Natural killer cell (primary cell): Measurements from ENCODE around the gene UCHL5. TPM values are rescaled to one million over a fixed set of nuclear protein-coding genes. Genes with fewer than 3 reads are reported as not detected.

Source experiments
- ATAC-seq, 3 donors: fragments of 150-1000 bp in 2 of 3; fragments of 200-7000 bp in 1 of 3; cut with Tn5 transposase; 1 replicate in 1 of 3; 2 replicates in 2 of 3; pipeline ENCODE4 v1.10.0; 2021; ENCODE audit warnings: mild to moderate bottlenecking in 2 of 3, moderate library complexity in 2 of 3
- DNase-seq, 2 donors: peaks; one replicate each; pipeline versions ENCODE4 v3.0.0 to v3.0.0-alpha.2; 2013 to 2021; ENCODE audit warnings: mixed read lengths in 1 of 2
- H3K27ac ChIP-seq: one replicate; pipeline ENCODE4 v1.5.1; 2013; ENCODE audit warnings: mild to moderate bottlenecking, low read length
- H3K27me3 ChIP-seq: one replicate; pipeline ENCODE4 v1.6.1; 2013; ENCODE audit warnings: low read length; ENCODE audit not compliant: control insufficient read depth, insufficient read depth
- H3K36me3 ChIP-seq: one replicate; pipeline ENCODE4 v1.6.1; 2013; ENCODE audit warnings: low read length; ENCODE audit not compliant: control insufficient read depth, insufficient read depth
- H3K4me1 ChIP-seq: one replicate; pipeline ENCODE4 v1.6.1; 2013; ENCODE audit warnings: low read length; ENCODE audit not compliant: control insufficient read depth, insufficient read depth
- H3K4me3 ChIP-seq: one replicate; pipeline ENCODE4 v1.5.1; 2013; ENCODE audit warnings: low read length
- H3K9me3 ChIP-seq: one replicate; pipeline ENCODE4 v1.6.1; 2013; ENCODE audit warnings: low read length; ENCODE audit not compliant: control insufficient read depth, insufficient read depth
- H3K27ac Mint-ChIP-seq, 2 donors: one replicate each; pipeline ENCODE4 v1.8.0; 2022; ENCODE audit warnings: mild to moderate bottlenecking in 2 of 2, mixed read lengths in 2 of 2, moderate library complexity in 1 of 2
- H3K27me3 Mint-ChIP-seq, 2 donors: one replicate each; pipeline ENCODE4 v1.8.0; 2022; ENCODE audit warnings: low read depth in 2 of 2, mixed read lengths in 2 of 2
- H3K36me3 Mint-ChIP-seq: one replicate; pipeline ENCODE4 v1.8.0; 2022; ENCODE audit warnings: mixed read lengths
- H3K4me1 Mint-ChIP-seq, 2 donors: one replicate each; pipeline ENCODE4 v1.8.0; 2022; ENCODE audit warnings: mixed read lengths in 2 of 2
- H3K4me3 Mint-ChIP-seq: one replicate; pipeline ENCODE4 v1.8.0; 2022; ENCODE audit warnings: mild to moderate bottlenecking, moderate library complexity, mixed read lengths
- H3K9me3 Mint-ChIP-seq, 2 donors: one replicate each; pipeline ENCODE4 v1.8.0; 2022; ENCODE audit warnings: mixed read lengths in 2 of 2
- CTCF ChIP-seq: fragments of 200-600 bp; IDR thresholded peaks from one replicate; pipeline ENCODE4 v1.8.0; 2022; ENCODE audit warnings: antibody characterized with exemption
- WGBS: methylation state at CpG from one replicate; pipeline ENCODE4 v1.1.7; 2013; ENCODE audit warnings: missing lambda C conversion rate; ENCODE audit not compliant: insufficient coverage; 5-methylcytosine and 5-hydroxymethylcytosine counted together
- intact Hi-C: fragments of 100-400 bp; cut with micrococcal nuclease; formaldehyde crosslinking; loops from one replicate; pipeline ENCODE4 v1.14.2; 2022
- total RNA-seq, 4 donors: library from RNA; stranded (reverse); fragments of 120-200 nt in 1 of 4; gene quantifications; one replicate each; pipeline versions ENCODE4 v1.2.3 to v1.2.4, GENCODE V29; 2013 to 2022

The UCHL5 gene
- total RNA-seq, 3 donors from 2014 or later (not counting 1 experiment from before 2014, with no cell fraction given): 44.3 to 53.9 (median 51.9) TPM

GRCh38 chr1:192973988-192974387 is 85.2 kb downstream of the UCHL5 start:
- ATAC-seq: no peak
- Histone ChIP-seq H3K9me3 (no peaks in the 10 kb centered on the region), H3K27me3 (no peaks in the 10 kb centered on the region), H3K4me3 (no peak overlapping the region), H3K4me1 (no peaks in the 10 kb centered on the region), H3K27ac (no peak overlapping the region), H3K36me3 (no peaks in the 10 kb centered on the region)
- no peaks in the 10 kb centered on the region for H3K36me3 Mint-ChIP-seq
- no peak overlapping the region for H3K27ac Mint-ChIP-seq
- no peak overlapping the region for H3K4me3 Mint-ChIP-seq
- intact Hi-C loops: no loop called here
- no peaks in the 10 kb centered on the region for H3K27me3 Mint-ChIP-seq
- no peak for DNase-seq
- H3K4me1 Mint-ChIP-seq: no peaks in the 10 kb centered on the region
- WGBS: 96% methylated on average over 2 of the region's 2 CpGs
- H3K9me3 Mint-ChIP-seq: no peaks in the 10 kb centered on the region
- no peak for TF ChIP-seq CTCF

- H3K27ac Mint-ChIP-seq: no peak overlapping the region
- H3K27me3 Mint-ChIP-seq: no peaks in the 10 kb centered on the region
- Histone ChIP-seq H3K27ac (no peak overlapping the region), H3K27me3 (no peaks in the 10 kb centered on the region), H3K9me3 (no peaks in the 10 kb centered on the region), H3K4me3 (no peak overlapping the region), H3K4me1 (no peaks in the 10 kb centered on the region), H3K36me3 (no peaks in the 10 kb centered on the region)
- TF ChIP-seq CTCF: no peak
- H3K4me1 Mint-ChIP-seq: no peaks in the 10 kb centered on the region
- no peaks in the 10 kb centered on the region for H3K9me3 Mint-ChIP-seq
- intact Hi-C loops: no loop called here
- WGBS: no CpG with 5 or more reads among the region's 1 CpG
- ATAC-seq (no peak), DNase-seq (no peak)
- no peak overlapping the region for H3K4me3 Mint-ChIP-seq
- H3K36me3 Mint-ChIP-seq: no peaks in the 10 kb centered on the region
These were observed 86.0 kb downstream of the UCHL5 start for GRCh38 chr1:192973202-192973601.

GRCh38 chr1:192969091-192969490 is 90.1 kb downstream of the UCHL5 start:
- H3K4me3 ChIP-seq: no peak overlapping the region
- Mint-ChIP-seq H3K27me3 (no peaks in the 10 kb centered on the region), H3K9me3 (no peaks in the 10 kb centered on the region), H3K36me3 (no peaks in the 10 kb centered on the region), H3K27ac (no peak overlapping the region), H3K4me1 (peaks cover 11 to 14% of the 10 kb centered on the region in 2 donors), H3K4me3 (no peak overlapping the region)
- no peak for TF ChIP-seq CTCF
- no peaks in the 10 kb centered on the region for H3K9me3 ChIP-seq
- ATAC-seq (no peak), DNase-seq (no peak)
- no peaks in the 10 kb centered on the region for H3K36me3 ChIP-seq
- H3K27ac ChIP-seq: no peak overlapping the region
- no peaks in the 10 kb centered on the region for H3K27me3 ChIP-seq
- H3K4me1 ChIP-seq: no peaks in the 10 kb centered on the region
- intact Hi-C loops: no loop called here
- WGBS: 100% methylated on average over 1 of the region's 1 CpG

- DNase-seq: no peak
- Mint-ChIP-seq H3K4me3 (no peak overlapping the region), H3K9me3 (no peaks in the 10 kb centered on the region), H3K27me3 (no peaks in the 10 kb centered on the region), H3K36me3 (no peaks in the 10 kb centered on the region), H3K27ac (no peak overlapping the region), H3K4me1 (peaks cover 12 to 16% of the 10 kb centered on the region in 2 donors)
- Histone ChIP-seq H3K27me3 (no peaks in the 10 kb centered on the region), H3K27ac (no peak overlapping the region), H3K9me3 (no peaks in the 10 kb centered on the region), H3K4me3 (no peak overlapping the region), H3K4me1 (no peaks in the 10 kb centered on the region), H3K36me3 (no peaks in the 10 kb centered on the region)
- ATAC-seq: no peak
- intact Hi-C loops: no loop called here
- TF ChIP-seq CTCF: no peak
These were observed 90.8 kb downstream of the UCHL5 start for GRCh38 chr1:192968323-192968722.
